Measurements from ENCODE around the gene ZNF212. TPM values are rescaled to one million over a fixed set of nuclear protein-coding genes. Genes with fewer than 3 reads are reported as not detected.

Gene ZNF212
- total RNA-seq, 1 experiment from 2014 or later, result 9.6 TPM

Other genes with a start within 250 kb of the ZNF212 start
- gene PDIA4, start 211.1 kb upstream of the ZNF212 start, total RNA-seq (2014; rRNA removed; shearing (Covaris generic)), result 307 and 409 TPM in 2 replicates
- gene ZNF786, start 148.9 kb upstream of the ZNF212 start, total RNA-seq (2014; rRNA removed; shearing (Covaris generic)), result 3.3 and 3.9 TPM in 2 replicates
- 1.1 and 3.1 TPM in 2 replicates for gene ZNF425, start 113.3 kb upstream of the ZNF212 start, total RNA-seq (2014; rRNA removed; shearing (Covaris generic))
- gene ZNF398, start 92.2 kb upstream of the ZNF212 start, total RNA-seq (2014; rRNA removed; shearing (Covaris generic)), result 16.0 and 20.9 TPM in 2 replicates
- gene ZNF282, start 44.1 kb upstream of the ZNF212 start, total RNA-seq (2014; rRNA removed; shearing (Covaris generic)), result 9.9 and 21.4 TPM in 2 replicates
- gene ZNF783, start 22.5 kb downstream of the ZNF212 start, total RNA-seq (2014; rRNA removed; shearing (Covaris generic)), result 3.1 and 6.9 TPM in 2 replicates
- gene ZNF777, start 221.4 kb downstream of the ZNF212 start, total RNA-seq (2014; rRNA removed; shearing (Covaris generic)), result 6.3 and 9.9 TPM in 2 replicates

Data from M059J (cell line).